ENCODE data around the gene DDTL.
"Not testable (repeated sequence)": the region's sequence is repeated elsewhere in the genome, so short reads cannot be mapped to it uniquely, and the experiment has no call there.

Gene DDTL

GRCh38 chr22:23951383-23951782 lies 15.3 kb upstream of the DDTL start:
- H3K9me3 ChIP-seq (ENCODE audit: control insufficient read depth in 2 of 2, low read length in 2 of 2); H3K4me1 ChIP-seq (ENCODE audit: control insufficient read depth, insufficient read depth, low read length); H3K9ac ChIP-seq (ENCODE audit: low read length in 2 of 2); H3K4me3 ChIP-seq (ENCODE audit: low read length in 2 of 2); H3K27me3 ChIP-seq (ENCODE audit: control insufficient read depth in 1 of 2, insufficient read depth in 2 of 2, low read length in 2 of 2); H3K27ac ChIP-seq (ENCODE audit: low read length); H3K36me3 ChIP-seq (ENCODE audit: control insufficient read depth in 2 of 2, insufficient read depth in 2 of 2, low read length in 2 of 2): not testable (repeated sequence)

DNA sequence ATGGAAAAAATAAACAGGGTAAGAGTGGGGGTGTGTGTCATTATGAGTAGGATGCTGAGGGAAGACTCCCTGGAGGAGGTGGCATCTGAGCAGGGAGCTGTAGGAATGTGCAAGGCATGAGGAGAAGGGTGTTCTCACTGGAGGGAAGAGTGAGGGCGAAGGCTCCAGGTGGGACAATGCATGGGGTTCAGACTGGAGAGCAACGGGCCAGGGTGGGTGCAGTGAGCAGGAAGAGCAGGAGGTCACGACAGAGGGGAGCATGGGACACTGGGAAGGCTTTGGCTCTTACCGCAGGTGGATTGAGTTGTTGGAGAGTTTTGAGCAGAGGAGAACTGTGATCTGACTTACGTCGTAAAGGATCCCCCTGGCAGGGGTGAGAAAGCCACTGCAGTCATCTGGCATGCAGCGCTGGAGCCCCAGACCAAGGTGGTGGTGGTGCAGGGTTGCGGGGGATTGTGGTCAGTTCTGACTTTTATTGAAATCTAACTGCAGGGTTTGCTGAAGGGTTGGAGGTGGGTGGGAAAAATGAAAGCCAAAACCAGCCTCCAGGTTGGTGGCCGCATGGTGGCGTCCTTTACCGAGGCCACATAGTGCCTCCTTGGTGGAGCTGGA lies 13.8 kb upstream of the DDTL start:
- H3K36me3 ChIP-seq (ENCODE audit: control insufficient read depth in 2 of 2, insufficient read depth in 2 of 2, low read length in 2 of 2); H3K9ac ChIP-seq (ENCODE audit: low read length in 2 of 2); H3K9me3 ChIP-seq (ENCODE audit: control insufficient read depth in 2 of 2, low read length in 2 of 2); H3K27ac ChIP-seq (ENCODE audit: low read length); H3K27me3 ChIP-seq (ENCODE audit: control insufficient read depth in 1 of 2, insufficient read depth in 2 of 2, low read length in 2 of 2); H3K4me3 ChIP-seq (ENCODE audit: low read length in 2 of 2); H3K4me1 ChIP-seq (ENCODE audit: control insufficient read depth, insufficient read depth, low read length): not testable (repeated sequence)

DNA sequence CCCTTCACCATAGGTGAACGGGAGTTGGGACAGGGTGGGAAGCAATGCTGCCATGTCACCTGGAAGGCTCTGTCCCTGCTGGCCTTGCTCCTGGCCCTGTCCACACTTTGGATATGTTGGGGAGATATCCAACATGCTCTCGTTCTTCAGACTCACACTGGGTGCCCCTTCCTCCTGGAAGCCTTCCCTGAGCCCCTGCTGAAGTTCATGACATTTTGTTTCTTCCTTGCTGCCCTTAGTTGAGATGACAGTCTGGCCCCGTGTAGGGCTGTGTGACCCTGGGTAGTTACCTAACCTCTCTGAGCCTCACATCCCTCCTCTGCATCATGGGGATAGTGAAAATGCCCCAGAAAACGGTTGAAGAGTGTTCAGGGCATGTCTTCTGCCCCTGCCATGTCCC lies 13.2 kb upstream of the DDTL start:
- not testable (repeated sequence) for H3K9me3 ChIP-seq (ENCODE audit: control insufficient read depth in 2 of 2, low read length in 2 of 2); H3K4me1 ChIP-seq (ENCODE audit: control insufficient read depth, insufficient read depth, low read length); H3K27ac ChIP-seq (ENCODE audit: low read length); H3K4me3 ChIP-seq (ENCODE audit: low read length in 2 of 2); H3K9ac ChIP-seq (ENCODE audit: low read length in 2 of 2); H3K36me3 ChIP-seq (ENCODE audit: control insufficient read depth in 2 of 2, insufficient read depth in 2 of 2, low read length in 2 of 2); H3K27me3 ChIP-seq (ENCODE audit: control insufficient read depth in 1 of 2, insufficient read depth in 2 of 2, low read length in 2 of 2)

DNA sequence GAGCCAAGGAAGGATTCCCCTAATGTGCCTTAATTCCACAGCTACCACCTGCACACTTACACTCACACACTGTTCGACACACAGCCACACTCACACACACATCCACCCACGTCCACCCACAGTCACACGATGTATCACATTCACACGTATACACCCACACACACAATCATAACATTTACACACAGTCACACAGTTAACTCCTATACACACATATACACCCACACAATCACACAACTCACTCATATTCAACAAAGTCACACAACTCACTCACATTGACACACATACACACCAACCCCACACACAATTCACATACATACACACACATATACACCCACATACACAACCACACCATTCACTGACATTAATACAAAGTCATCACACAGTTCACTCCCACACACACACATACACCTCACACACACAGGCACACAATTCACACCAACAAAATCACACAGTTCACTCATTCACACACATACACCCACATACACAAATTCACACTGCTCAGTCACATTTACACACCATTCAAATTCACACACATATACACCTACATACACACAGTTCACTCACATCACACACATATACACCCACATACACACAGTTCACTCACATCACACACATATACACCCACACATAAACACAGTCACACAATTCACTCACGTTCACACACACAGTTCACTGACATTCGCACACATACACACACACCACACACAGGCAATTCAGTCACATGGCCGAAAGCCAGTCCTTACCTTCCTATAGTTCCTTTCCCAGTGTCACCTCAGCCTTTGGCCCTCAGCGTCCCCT lies 12.3 kb upstream of the DDTL start:
- not testable (repeated sequence) for H3K27ac ChIP-seq (ENCODE audit: low read length); H3K27me3 ChIP-seq (ENCODE audit: control insufficient read depth in 1 of 2, insufficient read depth in 2 of 2, low read length in 2 of 2); H3K4me3 ChIP-seq (ENCODE audit: low read length in 2 of 2); H3K9ac ChIP-seq (ENCODE audit: low read length in 2 of 2); H3K9me3 ChIP-seq (ENCODE audit: control insufficient read depth in 2 of 2, low read length in 2 of 2); H3K4me1 ChIP-seq (ENCODE audit: control insufficient read depth, insufficient read depth, low read length); H3K36me3 ChIP-seq (ENCODE audit: control insufficient read depth in 2 of 2, insufficient read depth in 2 of 2, low read length in 2 of 2)

- not testable (repeated sequence) for H3K9me3 ChIP-seq (ENCODE audit: control insufficient read depth in 2 of 2, low read length in 2 of 2); H3K4me1 ChIP-seq (ENCODE audit: control insufficient read depth, insufficient read depth, low read length); H3K4me3 ChIP-seq (ENCODE audit: low read length in 2 of 2); H3K27me3 ChIP-seq (ENCODE audit: control insufficient read depth in 1 of 2, insufficient read depth in 2 of 2, low read length in 2 of 2); H3K27ac ChIP-seq (ENCODE audit: low read length); H3K9ac ChIP-seq (ENCODE audit: low read length in 2 of 2); H3K36me3 ChIP-seq (ENCODE audit: control insufficient read depth in 2 of 2, insufficient read depth in 2 of 2, low read length in 2 of 2)
These were observed 11.7 kb upstream of the DDTL start for GRCh38 chr22:23954991-23955305.

DNA sequence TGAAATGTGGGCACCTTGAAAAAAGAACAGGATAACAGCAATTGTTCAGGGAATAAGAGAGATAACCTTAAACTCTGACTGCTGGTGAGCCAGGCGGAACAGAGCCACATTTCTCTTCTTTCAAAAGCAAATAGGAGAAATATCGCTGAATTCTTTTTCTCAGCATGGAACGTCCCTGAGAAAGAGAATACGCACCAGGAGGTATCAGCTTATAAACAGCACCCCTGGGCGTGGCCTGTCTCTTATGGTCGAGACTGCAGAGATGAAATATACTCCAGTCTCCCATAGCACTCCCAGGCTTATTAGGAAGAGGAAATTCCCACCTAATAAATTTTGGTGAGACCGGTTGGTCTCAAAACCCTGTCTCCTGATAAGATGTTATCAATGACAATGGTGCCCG lies 10.8 kb upstream of the DDTL start:
- not testable (repeated sequence) for H3K36me3 ChIP-seq (ENCODE audit: control insufficient read depth in 2 of 2, insufficient read depth in 2 of 2, low read length in 2 of 2); H3K4me3 ChIP-seq (ENCODE audit: low read length in 2 of 2); H3K9me3 ChIP-seq (ENCODE audit: control insufficient read depth in 2 of 2, low read length in 2 of 2); H3K9ac ChIP-seq (ENCODE audit: low read length in 2 of 2); H3K27me3 ChIP-seq (ENCODE audit: control insufficient read depth in 1 of 2, insufficient read depth in 2 of 2, low read length in 2 of 2); H3K4me1 ChIP-seq (ENCODE audit: control insufficient read depth, insufficient read depth, low read length); H3K27ac ChIP-seq (ENCODE audit: low read length)

DNA sequence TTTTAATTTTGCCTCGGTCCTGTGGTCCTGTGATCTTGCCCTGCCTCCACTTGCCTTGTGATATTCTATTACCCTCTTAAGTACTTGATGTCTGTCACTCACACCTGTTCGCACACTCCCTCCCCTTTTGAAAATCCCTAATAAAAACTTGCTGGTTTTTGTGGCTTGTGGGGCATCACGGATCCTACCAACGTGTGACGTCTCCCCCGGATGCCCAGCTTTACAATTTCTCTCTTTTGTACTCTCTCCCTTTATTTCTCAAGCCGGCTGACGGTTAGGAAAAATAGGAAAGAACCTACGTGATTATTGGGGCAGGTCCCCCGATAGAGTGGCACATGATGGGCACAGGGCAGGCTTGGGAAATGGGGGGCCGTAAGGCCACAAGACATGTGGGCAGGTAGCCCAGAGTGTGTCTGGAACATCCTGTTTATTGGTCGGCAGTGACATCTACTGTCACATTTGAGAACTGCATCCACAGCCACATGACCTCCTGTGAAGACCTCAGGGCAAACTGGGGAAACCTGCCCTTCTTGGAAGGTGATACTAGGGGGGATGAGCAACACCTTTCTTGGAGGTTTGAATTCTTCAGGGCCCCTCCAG lies 10.3 kb upstream of the DDTL start:
- not testable (repeated sequence) for H3K36me3 ChIP-seq (ENCODE audit: control insufficient read depth in 2 of 2, insufficient read depth in 2 of 2, low read length in 2 of 2); H3K27me3 ChIP-seq (ENCODE audit: control insufficient read depth in 1 of 2, insufficient read depth in 2 of 2, low read length in 2 of 2); H3K27ac ChIP-seq (ENCODE audit: low read length); H3K9ac ChIP-seq (ENCODE audit: low read length in 2 of 2); H3K9me3 ChIP-seq (ENCODE audit: control insufficient read depth in 2 of 2, low read length in 2 of 2); H3K4me1 ChIP-seq (ENCODE audit: control insufficient read depth, insufficient read depth, low read length)
- peak overlapping the region in 1 of 2 donors; percentile 22 for H3K4me3 ChIP-seq (ENCODE audit: low read length in 2 of 2)

DNA sequence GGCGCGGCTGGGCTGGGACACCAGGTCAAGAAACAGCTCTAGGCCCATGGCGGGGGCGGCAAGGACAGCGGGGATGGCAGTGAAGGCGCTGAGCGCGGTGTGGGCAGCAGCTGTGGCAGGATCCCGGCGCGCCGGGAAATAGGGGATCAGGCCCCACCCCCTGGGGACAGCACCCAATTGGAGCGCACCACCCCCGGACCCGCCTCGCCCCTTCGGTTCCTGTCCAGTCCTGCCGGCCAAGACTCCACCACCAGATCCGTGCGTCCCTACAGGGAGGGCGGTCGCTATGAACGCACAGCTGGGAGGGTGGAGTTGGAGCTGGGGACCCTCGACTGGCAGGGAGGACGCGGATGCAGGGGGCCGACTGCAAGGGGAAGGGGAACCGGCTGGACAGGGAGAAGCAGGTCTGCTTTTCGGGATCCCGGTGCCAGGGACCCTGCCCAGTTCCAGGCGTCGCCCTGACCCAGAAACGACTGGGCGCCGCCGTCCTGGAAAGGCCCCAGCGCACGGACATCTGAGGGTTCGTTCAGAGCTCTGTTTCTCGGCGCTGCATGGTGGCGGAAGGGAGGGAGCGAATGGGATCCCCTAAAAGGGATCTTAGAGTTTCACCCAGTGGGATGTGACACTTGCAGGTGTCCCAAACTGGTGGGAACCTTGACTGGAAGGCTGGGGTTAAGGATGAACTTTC lies 5.5 kb upstream of the DDTL start, which contains the start of gene GSTT2B:
Gene GSTT2B, minus strand, starts transcription at position 112 of the 688 bp plus-strand sequence. Its CDS starts 64 bp downstream, at position 48.
- not testable (repeated sequence) for H3K4me1 ChIP-seq (ENCODE audit: control insufficient read depth, insufficient read depth, low read length); H3K9me3 ChIP-seq (ENCODE audit: control insufficient read depth in 2 of 2, low read length in 2 of 2); H3K9ac ChIP-seq (ENCODE audit: low read length in 2 of 2); H3K4me3 ChIP-seq (ENCODE audit: low read length in 2 of 2); H3K36me3 ChIP-seq (ENCODE audit: control insufficient read depth in 2 of 2, insufficient read depth in 2 of 2, low read length in 2 of 2); H3K27me3 ChIP-seq (ENCODE audit: control insufficient read depth in 1 of 2, insufficient read depth in 2 of 2, low read length in 2 of 2); H3K27ac ChIP-seq (ENCODE audit: low read length)

DNA sequence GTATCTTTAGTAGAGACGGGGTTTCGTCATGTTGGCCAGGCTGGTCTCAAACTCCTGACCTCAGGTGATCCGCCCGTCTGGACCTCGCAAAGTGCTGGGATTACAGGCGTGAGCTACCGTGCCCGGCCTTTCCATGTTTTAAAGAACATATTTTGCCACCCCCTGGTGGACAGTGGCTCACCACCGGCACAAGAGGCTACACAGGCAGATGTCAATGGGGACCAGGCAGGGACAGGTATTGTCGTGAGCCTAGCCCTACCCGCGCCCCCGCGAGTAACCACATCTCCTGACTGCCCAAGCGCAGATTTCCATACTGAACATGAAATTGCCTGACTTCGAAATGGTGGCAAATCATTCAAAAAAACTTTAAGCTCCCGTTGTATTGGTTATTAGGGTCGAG lies 594 bp upstream of the DDTL start:
- not testable (repeated sequence) for H3K4me3 ChIP-seq (ENCODE audit: low read length in 2 of 2); H3K4me1 ChIP-seq (ENCODE audit: control insufficient read depth, insufficient read depth, low read length); H3K27ac ChIP-seq (ENCODE audit: low read length); H3K9me3 ChIP-seq (ENCODE audit: control insufficient read depth in 2 of 2, low read length in 2 of 2); H3K9ac ChIP-seq (ENCODE audit: low read length in 2 of 2); H3K27me3 ChIP-seq (ENCODE audit: control insufficient read depth in 1 of 2, insufficient read depth in 2 of 2, low read length in 2 of 2)
- peaks cover 13 to 20% of the 10 kb centered on the region in 2 donors for H3K36me3 ChIP-seq (ENCODE audit: control insufficient read depth in 2 of 2, insufficient read depth in 2 of 2, low read length in 2 of 2)

- H3K36me3 ChIP-seq (ENCODE audit: control insufficient read depth in 2 of 2, insufficient read depth in 2 of 2, low read length in 2 of 2): peaks cover 20 to 27% of the 10 kb centered on the region in 2 donors
- H3K27ac ChIP-seq (ENCODE audit: low read length): no peak overlapping the region
- H3K27me3 ChIP-seq (ENCODE audit: control insufficient read depth in 1 of 2, insufficient read depth in 2 of 2, low read length in 2 of 2): no peaks in the 10 kb centered on the region
- no peak overlapping the region for H3K4me3 ChIP-seq (ENCODE audit: low read length in 2 of 2)
- no peaks in the 10 kb centered on the region for H3K9me3 ChIP-seq (ENCODE audit: control insufficient read depth in 2 of 2, low read length in 2 of 2)
- H3K4me1 ChIP-seq (ENCODE audit: control insufficient read depth, insufficient read depth, low read length): peaks cover 3% of the 10 kb centered on the region
- H3K9ac ChIP-seq (ENCODE audit: low read length in 2 of 2): no peak overlapping the region
These were observed 2.4 kb downstream of the DDTL start for GRCh38 chr22:23969071-23969470.

GRCh38 chr22:23970201-23970641 lies 3.5 kb downstream of the DDTL start:
- Histone ChIP-seq H3K27me3 (ENCODE audit: control insufficient read depth in 1 of 2, insufficient read depth in 2 of 2, low read length in 2 of 2) (no peaks in the 10 kb centered on the region), H3K9me3 (ENCODE audit: control insufficient read depth in 2 of 2, low read length in 2 of 2) (no peaks in the 10 kb centered on the region), H3K4me3 (ENCODE audit: low read length in 2 of 2) (no peak overlapping the region), H3K27ac (ENCODE audit: low read length) (no peak overlapping the region), H3K9ac (ENCODE audit: low read length in 2 of 2) (no peak overlapping the region), H3K36me3 (ENCODE audit: control insufficient read depth in 2 of 2, insufficient read depth in 2 of 2, low read length in 2 of 2) (peaks cover 20 to 27% of the 10 kb centered on the region in 2 donors), H3K4me1 (ENCODE audit: control insufficient read depth, insufficient read depth, low read length) (peaks cover 3% of the 10 kb centered on the region)

Measured in stomach smooth muscle (tissue), 2 donors.